Stomach (tissue), 4 donors: Measurements from ENCODE around the gene RBM18.

ENCODE experiments used
- EP300 ChIP-seq: sonication (generic); formaldehyde crosslinking; IDR thresholded peaks from one replicate; pipeline ENCODE4 v1.6.1; 2017; ENCODE audit warnings: antibody characterized with exemption
- POLR2A ChIP-seq, 4 donors: fragments of 450-650 bp; IDR thresholded peaks; one replicate each; pipeline ENCODE4 v1.6.1; 2016; ENCODE audit warnings: antibody characterized with exemption in 4 of 4, control low read depth in 2 of 4, mild to moderate bottlenecking in 1 of 4, moderate library complexity in 1 of 4
- TF ChIP-seq, protein P1 (sequence below), 7 experiments: fragments of 450-650 bp in 4 of 7; fragments of 200-600 bp in 3 of 7; sonication (generic) in 3 of 7; IDR thresholded peaks; one replicate each; pipeline ENCODE4 v1.5.1; 2016 to 2019; ENCODE audit warnings: antibody characterized with exemption in 7 of 7, control low read depth in 2 of 7, mild to moderate bottlenecking in 1 of 7

GRCh38 chr9:122263699-122264349 is 816 bp downstream of the RBM18 start:
- TF ChIP-seq, protein P1, sequence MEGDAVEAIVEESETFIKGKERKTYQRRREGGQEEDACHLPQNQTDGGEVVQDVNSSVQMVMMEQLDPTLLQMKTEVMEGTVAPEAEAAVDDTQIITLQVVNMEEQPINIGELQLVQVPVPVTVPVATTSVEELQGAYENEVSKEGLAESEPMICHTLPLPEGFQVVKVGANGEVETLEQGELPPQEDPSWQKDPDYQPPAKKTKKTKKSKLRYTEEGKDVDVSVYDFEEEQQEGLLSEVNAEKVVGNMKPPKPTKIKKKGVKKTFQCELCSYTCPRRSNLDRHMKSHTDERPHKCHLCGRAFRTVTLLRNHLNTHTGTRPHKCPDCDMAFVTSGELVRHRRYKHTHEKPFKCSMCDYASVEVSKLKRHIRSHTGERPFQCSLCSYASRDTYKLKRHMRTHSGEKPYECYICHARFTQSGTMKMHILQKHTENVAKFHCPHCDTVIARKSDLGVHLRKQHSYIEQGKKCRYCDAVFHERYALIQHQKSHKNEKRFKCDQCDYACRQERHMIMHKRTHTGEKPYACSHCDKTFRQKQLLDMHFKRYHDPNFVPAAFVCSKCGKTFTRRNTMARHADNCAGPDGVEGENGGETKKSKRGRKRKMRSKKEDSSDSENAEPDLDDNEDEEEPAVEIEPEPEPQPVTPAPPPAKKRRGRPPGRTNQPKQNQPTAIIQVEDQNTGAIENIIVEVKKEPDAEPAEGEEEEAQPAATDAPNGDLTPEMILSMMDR (IDR thresholded peaks at IDR 0.05), result no peak
- TF ChIP-seq EP300, result no peak
- no peak for TF ChIP-seq POLR2A (IDR thresholded peaks at IDR 0.05)
